HuH-7.5 (cell line): ENCODE measurements around the gene TFAP2A.

Experiments used
- DNase-seq: peaks from one replicate; pipeline ENCODE4 v3.0.0; 2011; ENCODE audit warnings: low spot score

The TFAP2A gene

GRCh38 chr6:10414756-10415616, at the start of gene TFAP2A:
TSS of gene TFAP2A (minus strand) at chr6:10415074. CDS start at chr6:10414991, 83 bp downstream.
- no peak for DNase-seq

GRCh38 chr6:10463491-10464481, 48.9 kb upstream of the TFAP2A start:
- no peak for DNase-seq

- DNase-seq, result no peak
Measured at GRCh38 chr6:10463040-10463439, 48.2 kb upstream of the TFAP2A start.

- no peak for DNase-seq
Measured at GRCh38 chr6:10461850-10462249, 47.0 kb upstream of the TFAP2A start.

- DNase-seq, result no peak
Measured at GRCh38 chr6:10460096-10460495, 45.2 kb upstream of the TFAP2A start.

- no peak for DNase-seq
Measured at GRCh38 chr6:10458287-10458686, 43.4 kb upstream of the TFAP2A start.

- no peak for DNase-seq
Measured at GRCh38 chr6:10453596-10453995, 38.7 kb upstream of the TFAP2A start.

- DNase-seq, result no peak
Measured at GRCh38 chr6:10451828-10452509, 37.1 kb upstream of the TFAP2A start.

- no peak for DNase-seq
Measured at GRCh38 chr6:10451394-10451793, 36.5 kb upstream of the TFAP2A start.

GRCh38 chr6:10449751-10450150, 34.9 kb upstream of the TFAP2A start:
- DNase-seq, result no peak

- no peak for DNase-seq
Measured at GRCh38 chr6:10448096-10448495, 33.2 kb upstream of the TFAP2A start.

GRCh38 chr6:10446548-10446947, 31.7 kb upstream of the TFAP2A start:
- DNase-seq, result no peak

- no peak for DNase-seq
Measured at GRCh38 chr6:10441655-10442009, 26.8 kb upstream of the TFAP2A start.

GRCh38 chr6:10441004-10441654, 26.3 kb upstream of the TFAP2A start:
- no peak for DNase-seq

- DNase-seq, result no peak
Measured at GRCh38 chr6:10437891-10438290, 23.0 kb upstream of the TFAP2A start.

GRCh38 chr6:10434235-10434634, 19.4 kb upstream of the TFAP2A start:
- DNase-seq, result no peak

GRCh38 chr6:10433322-10433721, 18.4 kb upstream of the TFAP2A start:
- DNase-seq, result no peak

GRCh38 chr6:10431423-10432164, 16.7 kb upstream of the TFAP2A start:
- DNase-seq, result no peak

- DNase-seq, result no peak
Measured at GRCh38 chr6:10429638-10430427, 15.0 kb upstream of the TFAP2A start.

GRCh38 chr6:10426781-10427279, 12.0 kb upstream of the TFAP2A start:
- no peak for DNase-seq
